ENCODE results near the gene SNN. TPM values are rescaled to one million over a fixed set of nuclear protein-coding genes. Genes with fewer than 3 reads are reported as not detected.
A peak's percentile ranks its signal among the peaks of the same experiment; 100 is the strongest.

Gene SNN
- total RNA-seq, 1 donor from 2014 or later, result 16.7 TPM

- no peak for FAIRE-seq
- Histone ChIP-seq H3K79me2 (ENCODE audit: insufficient read depth, low read length) (peaks cover 55% of the 10 kb centered on the region), H3K4me1 (ENCODE audit: insufficient read depth, low read length) (peaks cover 16% of the 10 kb centered on the region), H3K9ac (ENCODE audit: low read length) (peak overlapping the region; percentile 84), H4K20me1 (ENCODE audit: insufficient read depth, low read length) (peaks cover 56% of the 10 kb centered on the region), H3K27me3 (ENCODE audit: insufficient read depth, low read length) (no peaks in the 10 kb centered on the region), H2AFZ (ENCODE audit: low read depth, low read length) (peak overlapping the region; percentile 66), H3K9me3 (ENCODE audit: insufficient read depth, low read depth, low read length) (no peaks in the 10 kb centered on the region), H3K4me3 (ENCODE audit: insufficient read depth, low read depth, low read length) (peak overlapping the region; percentile 65), H3K4me2 (ENCODE audit: low read length) (peak overlapping the region; percentile 91), H3K27ac (ENCODE audit: low read depth, low read length) (no peak overlapping the region), H3K36me3 (ENCODE audit: insufficient read depth, low read length) (no peaks in the 10 kb centered on the region)
- peaks cover 14% of the 10 kb centered on the region for H3K4me1 Mint-ChIP-seq (ENCODE audit: low read depth, unreplicated experiment)
- peak overlapping the region; percentile 42 for H3K27ac Mint-ChIP-seq (ENCODE audit: unreplicated experiment)
- H3K27me3 Mint-ChIP-seq (ENCODE audit: low read depth, unreplicated experiment), result peaks cover 8% of the 10 kb centered on the region
- peak overlapping the region; percentile 88 for H3K4me3 Mint-ChIP-seq (ENCODE audit: unreplicated experiment)
- no peak for DNase-seq (ENCODE audit: low read depth)
- TF ChIP-seq, protein P1, sequence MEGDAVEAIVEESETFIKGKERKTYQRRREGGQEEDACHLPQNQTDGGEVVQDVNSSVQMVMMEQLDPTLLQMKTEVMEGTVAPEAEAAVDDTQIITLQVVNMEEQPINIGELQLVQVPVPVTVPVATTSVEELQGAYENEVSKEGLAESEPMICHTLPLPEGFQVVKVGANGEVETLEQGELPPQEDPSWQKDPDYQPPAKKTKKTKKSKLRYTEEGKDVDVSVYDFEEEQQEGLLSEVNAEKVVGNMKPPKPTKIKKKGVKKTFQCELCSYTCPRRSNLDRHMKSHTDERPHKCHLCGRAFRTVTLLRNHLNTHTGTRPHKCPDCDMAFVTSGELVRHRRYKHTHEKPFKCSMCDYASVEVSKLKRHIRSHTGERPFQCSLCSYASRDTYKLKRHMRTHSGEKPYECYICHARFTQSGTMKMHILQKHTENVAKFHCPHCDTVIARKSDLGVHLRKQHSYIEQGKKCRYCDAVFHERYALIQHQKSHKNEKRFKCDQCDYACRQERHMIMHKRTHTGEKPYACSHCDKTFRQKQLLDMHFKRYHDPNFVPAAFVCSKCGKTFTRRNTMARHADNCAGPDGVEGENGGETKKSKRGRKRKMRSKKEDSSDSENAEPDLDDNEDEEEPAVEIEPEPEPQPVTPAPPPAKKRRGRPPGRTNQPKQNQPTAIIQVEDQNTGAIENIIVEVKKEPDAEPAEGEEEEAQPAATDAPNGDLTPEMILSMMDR (IDR thresholded peaks at IDR 0.05; ENCODE audit: insufficient read depth, low read depth, low read length), result no peak
- TF ChIP-seq EZH2 (IDR thresholded peaks at IDR 0.05; ENCODE audit: insufficient read depth, low read length), result no peak
- no peaks in the 10 kb centered on the region for H3K36me3 Mint-ChIP-seq (ENCODE audit: low read depth, unreplicated experiment)
- no peaks in the 10 kb centered on the region for H3K9me3 Mint-ChIP-seq (ENCODE audit: unreplicated experiment)
Observed at GRCh38 chr16:11669380-11670146, 1.3 kb downstream of the SNN start.

GRCh38 chr16:11670171-11671131, 2.2 kb downstream of the SNN start:
- TF ChIP-seq, protein P1 (IDR thresholded peaks at IDR 0.05; ENCODE audit: insufficient read depth, low read depth, low read length), result no peak
- TF ChIP-seq EZH2 (IDR thresholded peaks at IDR 0.05; ENCODE audit: insufficient read depth, low read length), result no peak
- H3K36me3 ChIP-seq (ENCODE audit: insufficient read depth, low read length), result no peaks in the 10 kb centered on the region
- H3K9ac ChIP-seq (ENCODE audit: low read length), result peak overlapping the region; percentile 84
- no peaks in the 10 kb centered on the region for H3K27me3 ChIP-seq (ENCODE audit: insufficient read depth, low read length)
- peaks cover 64% of the 10 kb centered on the region for H4K20me1 ChIP-seq (ENCODE audit: insufficient read depth, low read length)
- peaks cover 21% of the 10 kb centered on the region for H3K4me1 ChIP-seq (ENCODE audit: insufficient read depth, low read length)
- DNase-seq (ENCODE audit: low read depth) (no peak), FAIRE-seq (no peak)
- H3K9me3 ChIP-seq (ENCODE audit: insufficient read depth, low read depth, low read length), result no peaks in the 10 kb centered on the region
- Mint-ChIP-seq H3K4me3 (ENCODE audit: unreplicated experiment) (peak overlapping the region; percentile 88), H3K36me3 (ENCODE audit: low read depth, unreplicated experiment) (peaks cover 2% of the 10 kb centered on the region), H3K27me3 (ENCODE audit: low read depth, unreplicated experiment) (peaks cover 6% of the 10 kb centered on the region), H3K27ac (ENCODE audit: unreplicated experiment) (no peak overlapping the region), H3K4me1 (ENCODE audit: low read depth, unreplicated experiment) (peaks cover 23% of the 10 kb centered on the region), H3K9me3 (ENCODE audit: unreplicated experiment) (no peaks in the 10 kb centered on the region)
- no peak overlapping the region for H3K27ac ChIP-seq (ENCODE audit: low read depth, low read length)
- peak overlapping the region; percentile 65 for H3K4me3 ChIP-seq (ENCODE audit: insufficient read depth, low read depth, low read length)
- no peak overlapping the region for H2AFZ ChIP-seq (ENCODE audit: low read depth, low read length)
- peaks cover 56% of the 10 kb centered on the region for H3K79me2 ChIP-seq (ENCODE audit: insufficient read depth, low read length)
- H3K4me2 ChIP-seq (ENCODE audit: low read length), result peak overlapping the region; percentile 91
